IPS-11a (cell line): ENCODE measurements around the gene EXOC8.
"Not testable (repeated sequence)": the region's sequence is repeated elsewhere in the genome, so short reads cannot be mapped to it uniquely, and the experiment has no call there.

Experiments used
- H3K4me3 ChIP-seq: one replicate; pipeline ENCODE4 v1.5.1; 2013; ENCODE audit warnings: low read depth, low read length, control low read depth

Gene EXOC8

DNA sequence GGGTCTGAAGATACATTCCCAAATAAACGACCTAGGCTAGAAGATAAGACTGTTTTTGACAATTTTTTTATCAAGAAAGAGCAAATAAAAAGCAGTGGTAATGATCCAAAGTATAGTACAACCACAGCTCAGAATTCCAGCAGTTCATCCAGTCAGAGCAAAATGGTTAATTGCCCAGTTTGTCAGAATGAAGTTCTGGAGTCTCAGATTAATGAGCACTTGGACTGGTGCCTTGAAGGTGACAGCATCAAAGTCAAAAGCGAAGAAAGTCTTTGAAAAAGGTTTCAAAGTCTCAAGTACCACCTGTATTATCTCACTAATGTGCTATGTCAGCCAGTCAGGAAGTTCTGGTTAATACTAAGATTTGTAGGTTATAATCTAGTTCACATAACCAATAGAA is 15.4 kb upstream of the EXOC8 start:
- H3K4me3 ChIP-seq: no peak overlapping the region

DNA sequence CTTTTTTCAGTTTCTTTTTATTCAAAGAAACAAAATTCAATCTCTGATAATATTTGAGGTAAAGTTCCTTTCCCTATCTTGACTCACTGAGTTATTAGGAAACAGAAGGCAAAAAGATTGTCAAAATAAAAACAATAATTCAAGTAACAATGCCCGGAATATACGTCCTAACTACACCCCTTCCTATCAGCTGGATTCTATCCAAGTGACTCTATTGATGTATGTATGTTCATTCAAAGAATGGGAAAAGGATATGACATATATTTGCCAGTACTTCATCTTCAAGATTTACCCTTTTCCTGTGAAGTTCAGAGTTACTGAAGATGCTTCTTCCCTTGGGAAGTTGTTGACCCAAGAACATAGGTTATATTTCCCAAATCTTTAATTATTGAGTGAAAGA is 14.2 kb upstream of the EXOC8 start:
- no peak overlapping the region for H3K4me3 ChIP-seq

DNA sequence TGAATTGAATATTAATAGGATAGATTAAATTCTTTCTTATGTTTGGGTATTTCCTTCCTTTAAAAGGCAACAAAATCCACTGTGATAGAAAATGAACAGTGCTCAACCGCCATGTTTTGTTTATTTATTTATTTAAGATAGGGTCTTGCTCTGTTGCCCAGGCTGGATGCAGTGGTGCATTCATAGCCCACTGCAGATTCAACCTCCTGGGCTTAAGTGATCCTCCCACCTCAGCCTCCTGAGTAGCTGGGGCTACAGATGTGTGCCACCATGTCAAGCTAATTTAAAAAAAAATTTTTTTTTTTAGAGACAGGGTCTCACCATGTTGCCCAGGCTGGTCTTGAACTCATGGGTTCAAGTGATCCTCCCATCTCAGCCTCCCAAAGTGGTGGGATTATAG is 11.2 kb upstream of the EXOC8 start:
- H3K4me3 ChIP-seq: not testable (repeated sequence)

DNA sequence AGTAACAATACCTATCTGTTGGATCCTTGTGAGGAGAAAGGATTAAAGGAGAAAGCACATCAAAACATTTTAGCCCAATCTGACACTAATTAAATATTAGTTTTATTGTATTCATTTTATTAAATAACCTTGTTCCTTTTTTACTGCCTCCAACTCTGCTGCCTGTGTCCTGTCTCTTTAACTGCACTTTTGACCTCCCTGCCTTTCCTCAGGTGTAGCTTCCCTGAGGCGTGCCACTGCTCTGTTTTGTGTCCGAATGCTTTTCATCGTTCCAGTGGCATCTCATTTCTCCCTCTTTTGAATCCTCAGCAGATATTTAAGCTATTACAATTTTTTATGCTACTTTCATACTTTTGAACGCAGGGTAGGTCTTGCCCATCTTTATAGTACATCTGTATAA is 10.8 kb upstream of the EXOC8 start:
- no peak overlapping the region for H3K4me3 ChIP-seq

DNA sequence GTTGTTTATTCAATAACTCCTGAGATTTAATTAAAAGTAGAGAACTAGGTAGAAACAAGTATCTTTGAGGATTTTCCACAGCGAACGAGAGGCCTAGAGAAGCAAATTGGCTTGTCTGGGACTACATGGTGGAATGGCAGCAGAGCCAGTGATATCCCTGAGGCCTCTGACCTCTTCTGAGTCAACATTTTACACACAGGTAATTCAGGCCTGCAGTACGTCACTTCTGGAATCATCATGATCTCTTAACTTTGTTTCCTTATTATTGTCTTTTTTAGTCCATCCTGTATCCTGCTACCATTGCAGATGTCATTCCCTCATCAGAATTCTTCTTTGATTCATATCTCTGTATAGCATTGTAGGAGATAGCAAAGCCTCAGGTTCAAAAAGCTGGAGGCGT is 10.3 kb upstream of the EXOC8 start:
- no peak overlapping the region for H3K4me3 ChIP-seq

DNA sequence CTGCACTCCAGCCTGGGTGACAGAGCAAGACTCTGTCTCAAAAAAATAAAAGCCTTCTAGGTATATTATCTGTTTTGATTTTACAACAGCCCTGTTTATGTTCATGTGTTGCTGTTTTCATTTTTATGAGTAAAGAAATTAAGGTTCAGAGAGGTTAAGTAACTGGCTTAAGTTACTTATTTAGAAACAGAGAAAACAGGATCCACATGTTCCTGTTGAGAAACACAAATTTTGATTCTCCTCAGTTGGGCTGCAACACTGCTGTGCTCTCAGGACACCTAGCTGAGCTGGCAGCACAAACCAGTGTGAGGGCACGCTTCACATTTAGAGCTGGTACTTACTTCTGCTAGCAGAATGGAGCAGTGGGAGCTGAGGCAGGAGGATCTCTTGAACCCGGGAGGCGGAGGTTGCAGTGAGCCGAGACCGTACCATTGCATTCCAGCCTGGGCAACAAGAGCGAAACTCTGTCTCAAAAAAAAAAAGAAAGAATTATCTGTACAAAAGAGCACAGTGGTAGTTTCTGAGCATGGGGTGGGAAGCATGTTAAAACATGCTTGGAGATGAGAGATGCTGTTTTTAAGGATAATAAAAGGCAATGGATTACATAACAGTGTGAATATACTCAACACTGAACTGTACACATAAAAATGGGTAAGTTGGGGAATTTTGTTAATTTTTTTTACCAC is 2.8 kb upstream of the EXOC8 start:
- no peak overlapping the region for H3K4me3 ChIP-seq

DNA sequence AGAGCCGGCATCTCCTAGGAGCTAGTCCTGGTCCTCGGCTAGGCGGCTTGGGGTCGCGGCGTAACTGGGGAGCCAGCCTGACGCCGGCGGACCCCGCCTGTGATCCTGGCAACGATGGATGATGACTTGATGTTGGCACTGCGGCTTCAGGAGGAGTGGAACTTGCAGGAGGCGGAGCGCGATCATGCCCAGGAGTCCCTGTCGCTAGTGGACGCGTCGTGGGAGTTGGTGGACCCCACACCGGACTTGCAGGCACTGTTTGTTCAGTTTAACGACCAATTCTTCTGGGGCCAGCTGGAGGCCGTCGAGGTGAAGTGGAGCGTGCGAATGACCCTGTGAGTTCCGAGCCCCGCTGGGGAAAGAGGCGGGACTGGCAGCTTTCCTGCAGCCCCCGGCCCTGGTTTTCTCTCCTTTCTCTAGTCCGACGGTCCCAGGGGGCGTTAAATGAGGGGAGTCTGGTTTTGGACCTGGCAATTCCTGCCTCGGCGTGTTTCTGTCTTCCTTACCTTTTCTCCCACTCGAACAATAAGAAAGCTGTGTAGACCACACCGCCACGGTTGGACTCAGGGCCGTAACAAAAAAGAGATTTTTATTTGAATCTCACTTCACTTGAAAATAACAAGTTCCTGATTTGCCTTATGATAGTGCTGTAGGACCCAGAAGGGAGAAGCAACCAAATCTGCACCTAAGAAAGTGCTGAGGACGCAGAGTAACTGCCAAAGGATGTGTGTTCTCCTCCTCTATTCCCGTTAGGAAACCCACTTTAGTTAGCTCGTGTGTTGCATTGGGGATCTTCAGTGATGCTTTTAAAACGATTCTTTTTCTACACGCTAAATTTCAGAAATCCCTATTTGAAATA is 847 bp upstream of the EXOC8 start, which contains the start of gene SPRTN:
Gene SPRTN (plus strand): TSS at position 24 of the 859 bp plus-strand sequence. CDS start 91 bp downstream, at position 115.
- peak within 1 kb of the TSS; percentile 100 for H3K4me3 ChIP-seq

DNA sequence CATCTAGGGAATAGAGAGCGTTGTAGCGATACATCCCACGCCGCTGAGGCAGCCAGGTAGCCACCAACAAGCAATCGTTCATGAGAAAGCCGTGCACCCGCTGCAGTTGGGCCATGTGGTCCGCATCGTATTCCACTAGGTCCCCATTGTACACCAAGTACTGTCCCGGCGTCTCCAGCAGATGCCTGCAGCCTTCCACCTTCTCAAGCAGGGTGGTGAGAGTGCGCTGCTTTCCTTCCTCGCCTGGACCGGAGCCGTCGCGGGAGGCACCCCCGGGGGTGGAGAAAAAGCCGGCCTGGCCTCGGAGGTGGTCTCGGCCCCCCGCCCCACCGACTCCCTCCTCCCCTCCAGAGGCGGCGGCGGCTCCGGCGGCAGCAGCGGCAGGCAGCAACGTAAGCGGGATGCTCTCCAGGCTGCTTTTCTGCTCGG is 595 bp downstream of the EXOC8 start:
- peak overlapping the region; percentile 100 for H3K4me3 ChIP-seq

DNA sequence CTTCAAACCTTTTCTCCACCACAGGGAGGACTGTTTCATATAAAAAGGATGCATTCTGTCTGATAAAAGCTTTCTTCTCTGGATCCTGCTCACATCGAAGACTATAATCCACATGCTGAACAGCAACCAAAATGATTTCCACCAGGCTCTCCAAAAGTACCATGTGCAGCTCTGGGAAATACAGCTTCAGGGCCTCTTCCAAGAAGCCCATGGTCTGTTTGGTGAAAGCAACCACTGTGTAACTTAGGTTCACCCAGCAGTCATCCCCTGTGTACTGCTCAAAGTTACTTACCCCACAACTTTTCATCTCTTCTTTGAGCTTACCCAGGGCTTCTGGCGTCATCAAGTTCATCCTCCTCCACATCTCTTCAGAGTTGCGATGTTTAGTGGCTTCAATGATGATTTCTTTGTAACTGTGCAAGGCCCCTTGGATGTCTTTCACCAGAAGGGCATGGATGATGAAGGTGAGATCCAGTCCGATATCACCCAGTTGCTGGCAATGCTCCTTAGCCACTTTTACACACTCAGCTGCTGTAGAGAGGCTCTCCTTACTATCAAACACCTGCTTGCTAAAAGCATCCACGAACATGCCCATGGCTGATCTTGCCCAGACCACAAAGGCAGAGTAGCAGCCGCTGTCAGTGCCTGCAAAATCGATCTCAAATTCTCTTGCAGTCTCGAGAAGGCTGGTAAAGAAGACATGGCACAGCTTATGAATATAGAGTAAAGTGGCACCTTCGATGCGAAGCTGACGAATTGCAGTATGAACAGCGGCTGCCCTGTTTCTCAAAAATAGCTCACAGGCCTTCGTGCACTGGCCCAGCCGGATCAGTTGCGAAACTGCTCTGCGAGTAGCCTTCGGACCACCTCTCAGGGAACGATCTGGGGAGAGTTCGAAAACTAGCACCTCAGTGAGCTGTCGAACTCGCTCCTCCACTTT is 1.7 kb downstream of the EXOC8 start:
- peak overlapping the region; percentile 100 for H3K4me3 ChIP-seq

DNA sequence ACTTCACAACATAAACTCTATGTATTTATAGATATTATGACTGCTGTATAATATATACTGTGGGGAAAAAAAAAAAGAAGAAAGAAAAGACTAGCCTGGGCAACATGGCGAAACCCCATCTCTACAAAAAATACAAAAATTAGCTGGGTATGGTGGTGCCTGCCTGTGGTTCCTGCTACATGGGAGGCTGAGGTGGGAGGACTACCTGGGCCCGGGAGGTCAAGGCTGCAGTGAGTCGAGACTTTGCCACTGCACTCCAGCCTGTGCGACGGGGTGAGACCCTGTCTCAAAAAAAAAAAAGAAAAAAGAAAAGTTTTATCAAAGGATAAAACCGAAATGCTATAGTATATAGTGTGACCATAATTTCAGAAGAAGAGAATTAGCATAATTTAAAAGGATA is 2.7 kb downstream of the EXOC8 start:
- H3K4me3 ChIP-seq: no peak overlapping the region

DNA sequence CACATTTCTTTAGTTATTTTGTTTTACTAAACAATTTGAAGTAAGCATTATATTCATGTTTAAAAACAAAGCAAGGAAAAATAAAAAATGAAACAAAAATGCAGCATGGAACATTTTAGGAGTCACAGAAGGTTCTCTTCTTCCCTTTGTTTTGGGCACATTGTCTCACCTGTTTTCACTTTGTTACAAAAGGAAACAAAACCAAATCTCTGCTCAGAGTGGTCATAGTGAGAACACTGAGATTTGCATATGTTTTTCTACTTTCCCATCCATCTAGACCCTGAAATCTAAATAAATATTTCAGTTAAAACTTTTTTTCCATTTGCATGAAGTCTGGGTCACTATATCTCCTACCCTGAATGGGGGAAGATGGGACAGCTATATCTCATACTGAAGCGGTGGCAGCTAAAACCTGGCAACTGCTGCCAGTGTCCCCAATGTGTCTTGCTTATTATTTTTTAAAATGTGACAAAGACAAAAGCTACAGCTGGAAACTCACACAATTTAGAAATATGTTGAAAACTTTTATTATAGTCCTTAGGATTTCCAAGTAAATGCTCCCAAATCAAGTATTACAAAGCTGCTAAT is 3.5 kb downstream of the EXOC8 start:
- peak overlapping the region; percentile 28 for H3K4me3 ChIP-seq

DNA sequence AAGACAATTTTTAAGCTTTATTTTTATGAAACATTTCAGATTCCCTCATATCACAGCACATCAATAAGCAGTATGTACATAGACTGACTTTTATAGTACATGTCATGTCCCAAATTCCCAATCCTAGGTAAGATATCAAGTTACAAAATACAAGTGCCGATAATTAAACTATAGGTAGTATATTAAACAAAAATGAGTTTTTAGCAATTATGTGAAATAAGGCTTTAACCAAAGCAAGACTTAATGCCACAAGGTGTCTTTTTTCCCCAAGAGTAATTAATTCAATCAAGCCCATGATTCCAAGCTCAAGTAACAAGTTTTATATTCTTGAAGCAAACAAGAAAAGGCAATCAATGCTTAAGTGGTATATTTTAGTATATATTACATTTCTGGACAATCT is 4.9 kb downstream of the EXOC8 start:
- H3K4me3 ChIP-seq: no peak overlapping the region

DNA sequence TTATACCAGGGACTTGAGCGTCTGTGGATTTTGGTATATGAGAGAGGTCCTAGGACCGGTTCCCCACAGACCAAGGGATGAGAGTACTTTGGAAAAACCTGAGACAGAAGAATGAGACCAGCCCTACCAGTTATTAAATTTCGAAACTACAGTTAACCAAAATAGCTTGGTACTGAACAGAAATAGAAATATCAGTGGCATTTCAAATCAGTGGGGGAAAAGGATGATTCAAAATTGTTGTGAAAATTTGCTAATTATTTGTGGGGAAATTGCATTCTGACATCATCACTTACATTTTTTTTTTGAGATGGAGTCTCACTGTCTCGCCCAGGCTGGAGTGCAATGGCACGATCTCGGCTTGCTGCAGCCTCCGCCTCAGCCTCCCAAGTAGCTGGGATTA is 8.2 kb downstream of the EXOC8 start:
- no peak overlapping the region for H3K4me3 ChIP-seq

DNA sequence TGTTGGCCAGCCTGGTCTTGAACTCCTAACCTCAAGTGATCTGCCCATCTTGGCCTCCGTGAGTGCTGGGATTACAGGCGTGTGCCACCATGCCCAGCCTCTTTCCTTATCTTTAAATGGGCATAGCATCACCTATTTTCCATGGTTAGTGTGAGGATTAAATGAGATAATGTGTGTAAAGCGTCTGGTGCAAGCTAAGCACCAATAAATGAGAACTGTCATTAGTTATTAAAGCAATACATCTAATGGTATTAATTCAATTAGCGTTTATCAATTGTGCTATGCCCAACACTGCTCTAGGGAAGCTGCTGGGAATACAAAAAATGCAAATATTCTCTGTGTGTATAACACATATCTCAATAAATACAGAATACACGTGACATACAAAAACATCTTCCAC is 10.0 kb downstream of the EXOC8 start:
- H3K4me3 ChIP-seq: no peak overlapping the region

DNA sequence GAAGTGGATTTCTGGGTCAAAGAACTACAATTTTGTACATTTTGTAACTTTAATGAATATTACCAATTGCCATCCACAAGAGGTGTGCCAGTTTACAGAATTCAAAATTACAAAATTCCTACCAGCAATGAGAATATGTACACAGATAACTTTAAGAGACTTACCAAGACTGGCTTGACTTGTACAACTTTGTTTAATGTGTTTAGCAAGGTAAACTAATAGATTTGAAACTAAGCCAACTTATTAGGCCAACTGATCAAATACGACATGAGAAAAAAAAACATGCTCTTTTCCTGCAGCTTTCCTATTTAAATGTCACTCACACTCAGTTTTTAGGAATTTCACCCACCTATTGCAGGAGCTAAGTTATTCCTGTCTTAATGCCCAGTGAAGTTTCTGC is 11.4 kb downstream of the EXOC8 start:
- no peak overlapping the region for H3K4me3 ChIP-seq

DNA sequence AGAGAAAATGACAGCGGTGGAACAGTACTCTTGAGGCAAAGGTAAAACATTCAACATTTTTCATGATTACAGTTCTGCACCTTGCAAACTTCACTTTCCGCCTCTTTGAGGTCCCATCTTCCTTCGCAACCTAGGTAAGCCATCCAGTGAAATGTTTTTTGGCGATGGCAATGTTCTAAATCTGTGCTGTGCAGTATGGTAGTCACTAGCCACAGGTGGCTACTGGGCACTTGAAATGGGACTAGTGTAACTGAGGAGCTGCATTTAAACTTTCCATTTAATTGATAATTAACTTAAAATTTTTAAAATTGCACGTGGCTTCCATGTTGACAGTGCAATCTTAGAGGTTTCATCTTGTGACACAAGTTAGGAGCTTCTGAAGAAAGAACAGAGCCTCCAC is 13.0 kb downstream of the EXOC8 start:
- H3K4me3 ChIP-seq: no peak overlapping the region

DNA sequence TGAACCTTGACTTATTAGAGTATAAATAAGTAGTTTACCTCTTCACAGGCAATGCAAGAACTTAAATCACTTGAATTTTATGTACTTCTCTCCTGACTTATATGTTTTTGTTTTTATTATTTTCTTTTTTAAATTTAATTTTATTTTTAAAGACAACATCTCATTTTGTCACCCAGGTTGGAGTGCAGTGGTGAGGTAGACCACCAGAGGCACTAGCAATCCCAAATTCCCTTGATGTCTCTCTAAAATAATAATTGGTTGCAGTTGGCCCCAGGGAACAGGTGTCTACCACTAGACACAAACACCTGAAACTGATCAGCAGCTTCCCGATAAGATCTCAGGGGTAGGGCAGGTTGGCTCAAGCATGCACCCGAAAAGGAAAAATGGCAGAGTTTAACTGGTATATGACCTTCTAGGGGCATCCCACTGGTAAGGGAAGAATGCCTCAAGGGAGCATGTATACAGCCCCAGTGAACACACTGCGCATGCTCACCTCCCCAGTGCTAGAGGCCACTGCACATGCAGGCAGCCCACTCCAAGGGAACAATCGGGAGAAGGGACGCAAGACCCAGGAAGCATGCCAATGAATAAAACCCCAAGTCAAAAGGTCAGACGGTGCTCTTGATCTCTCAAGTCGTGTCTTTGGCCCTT is 14.6 kb downstream of the EXOC8 start:
- no peak overlapping the region for H3K4me3 ChIP-seq

DNA sequence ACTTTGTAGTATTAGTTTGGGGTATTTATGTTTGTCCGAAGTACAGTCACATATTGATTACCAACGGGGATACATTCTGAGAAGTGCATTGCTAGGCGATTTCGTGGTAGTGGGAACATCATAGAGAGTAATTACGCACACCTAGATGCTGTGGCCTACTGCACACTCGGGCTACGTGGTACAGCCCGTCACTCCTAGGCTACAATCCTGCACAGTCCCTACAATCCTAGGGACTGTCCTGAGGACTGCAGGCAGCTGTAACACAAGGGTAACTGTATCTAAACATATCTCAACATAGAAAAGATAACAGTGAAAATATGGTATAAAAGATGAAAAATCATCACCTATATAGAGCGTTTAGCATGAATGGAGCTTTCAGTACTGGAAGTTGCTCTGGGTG is 18.6 kb downstream of the EXOC8 start:
- H3K4me3 ChIP-seq: no peak overlapping the region

DNA sequence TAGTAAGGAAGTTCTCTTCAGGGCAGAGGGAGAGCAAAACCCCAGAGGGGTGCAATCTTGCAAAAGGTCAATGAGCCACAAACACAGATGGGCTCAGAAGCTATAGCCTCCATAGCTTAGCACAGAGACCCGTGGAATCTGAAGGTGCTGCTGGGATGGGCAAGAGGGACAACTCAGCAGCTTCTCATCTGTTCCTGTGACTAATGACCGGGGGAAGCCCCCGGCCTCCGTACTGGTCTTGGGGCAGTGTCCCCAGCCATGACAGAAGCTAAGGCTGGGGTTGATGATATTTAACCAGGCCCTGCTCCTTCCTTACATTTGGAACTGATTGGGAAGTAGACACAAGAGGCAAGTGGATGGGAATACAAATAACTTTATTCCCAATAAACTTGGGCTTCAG is 19.1 kb downstream of the EXOC8 start:
- H3K4me3 ChIP-seq: no peak overlapping the region

DNA sequence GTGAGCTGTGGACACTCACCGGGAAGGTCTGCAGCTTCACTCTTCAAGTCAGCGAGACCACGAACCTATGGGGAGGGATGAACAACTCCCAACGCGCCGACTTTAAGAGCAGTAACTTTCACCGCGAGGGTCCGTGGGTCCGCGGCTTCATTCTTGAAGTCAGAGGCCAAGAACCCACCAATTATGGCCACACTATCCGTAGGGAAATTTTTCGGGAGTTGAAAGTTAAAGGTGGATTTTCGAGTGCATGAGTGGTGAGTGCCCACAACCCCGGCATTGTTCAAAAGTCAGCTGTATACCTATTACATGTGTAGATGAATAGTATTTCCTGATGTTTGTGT is 19.7 kb downstream of the EXOC8 start:
- no peak overlapping the region for H3K4me3 ChIP-seq
